Smooth muscle cell (in vitro differentiated cells): ENCODE results near the gene TTC36. TPM values are rescaled to one million over a fixed set of nuclear protein-coding genes. Genes with fewer than 3 reads are reported as not detected.
A peak's percentile ranks its signal among the peaks of the same experiment; 100 is the strongest.
"Not testable (repeated sequence)": the region's sequence is repeated elsewhere in the genome, so short reads cannot be mapped to it uniquely, and the experiment has no call there.

ENCODE experiments used
- DNase-seq: peaks from one replicate; lab custom pipeline; 2025; ENCODE audit not compliant: unreplicated experiment; lab: John Stamatoyannopoulos, UW
- H2AFZ ChIP-seq: fragments of 200-600 bp; sonication (generic); 2 replicates; pipeline ENCODE4 v1.6.0; 2016; ENCODE audit warnings: antibody characterized with exemption, low read depth, mild to moderate bottlenecking
- H3F3A ChIP-seq: fragments of 200-600 bp; sonication (generic); 2 replicates; pipeline ENCODE4 v1.6.0; 2017; ENCODE audit warnings: antibody characterized with exemption, low read depth
- H3K27ac ChIP-seq: fragments of 200-600 bp; sonication (generic); 2 replicates; pipeline ENCODE4 v1.5.1; 2016; ENCODE audit warnings: low read depth, mild to moderate bottlenecking
- H3K27me3 ChIP-seq: fragments of 200-600 bp; sonication (generic); 2 replicates; pipeline ENCODE4 v1.6.1; 2016; ENCODE audit warnings: low read depth, mild to moderate bottlenecking
- H3K36me3 ChIP-seq: fragments of 200-600 bp; sonication (generic); 2 replicates; pipeline ENCODE4 v1.5.1; 2016; ENCODE audit warnings: low read depth
- H3K4me1 ChIP-seq: fragments of 200-600 bp; sonication (generic); 2 replicates; pipeline ENCODE4 v1.5.1; 2016; ENCODE audit warnings: low read depth
- H3K4me2 ChIP-seq: fragments of 200-600 bp; sonication (generic); 2 replicates; pipeline ENCODE4 v1.6.0; 2016; ENCODE audit warnings: mild to moderate bottlenecking
- H3K4me3 ChIP-seq: fragments of 200-600 bp; sonication (generic); 2 replicates; pipeline ENCODE4 v1.5.1; 2016; ENCODE audit warnings: mild to moderate bottlenecking
- H3K79me2 ChIP-seq: fragments of 200-600 bp; sonication (generic); 2 replicates; pipeline ENCODE4 v1.6.0; 2016; ENCODE audit warnings: low read depth, mild to moderate bottlenecking
- H3K9ac ChIP-seq: fragments of 200-600 bp; sonication (generic); 2 replicates; pipeline ENCODE4 v1.6.0; 2016; ENCODE audit warnings: low read depth
- H3K9me3 ChIP-seq: fragments of 200-600 bp; sonication (generic); replicated peaks from 2 replicates; pipeline ENCODE4 v1.5.1; 2016; ENCODE audit warnings: low read depth
- H4K20me1 ChIP-seq: fragments of 200-600 bp; sonication (generic); 2 replicates; pipeline ENCODE4 v1.6.0; 2016; ENCODE audit warnings: low read depth
- WGBS: methylation state at CpG from one replicate; pipeline ENCODE4 v1.1.7; 2016; ENCODE audit warnings: low lambda C conversion rate; 5-methylcytosine and 5-hydroxymethylcytosine counted together
- polyA plus RNA-seq: library from polyadenylated mRNA; unstranded; fragments of >200 nt; fragmentation: Nextera tagmentation; extraction: Ambion mirVana; gene quantifications from 2 replicates; pipeline ENCODE4 v1.2.1, GENCODE V29; 2016
- total RNA-seq: library from RNA; depleted of rRNA; stranded (reverse); fragments of >200 nt; gene quantifications from 2 replicates; pipeline ENCODE4 v1.2.3, GENCODE V29; 2014
- TF ChIP-seq, protein P1 (sequence below): fragments of 200-600 bp; sonication (generic); IDR thresholded peaks from 2 replicates; pipeline ENCODE4 v1.5.1; 2017; ENCODE audit warnings: borderline replicate concordance, mild to moderate bottlenecking, antibody characterized with exemption; ENCODE audit not compliant: insufficient read depth, poor library complexity, severe bottlenecking

Gene TTC36
- total and polyA plus RNA-seq, 2 experiments from 2014 or later = 0.31 TPM; not detected in 1

DNA sequence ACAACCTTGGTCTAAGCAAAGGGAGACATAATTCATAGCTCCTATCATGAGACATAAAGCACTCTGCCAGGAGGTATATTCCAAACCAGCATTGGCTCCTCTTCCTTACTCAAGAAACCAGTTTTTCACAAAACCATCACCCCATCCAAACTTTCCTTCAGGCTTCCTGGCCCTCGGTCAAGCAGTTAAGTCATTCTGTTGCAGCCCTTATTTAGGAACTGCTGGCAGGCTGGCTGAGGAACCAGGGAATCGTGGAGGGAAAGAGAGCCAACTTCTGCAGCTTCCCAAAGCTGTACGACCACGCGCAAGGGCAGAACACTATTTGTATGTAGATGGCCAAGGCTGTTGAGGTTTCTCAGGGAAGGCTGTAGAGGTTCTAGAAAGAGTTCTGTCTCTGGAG is 37.8 kb downstream of the TTC36 start:
- Histone ChIP-seq H2AFZ (no peak overlapping the region), H4K20me1 (no peaks in the 10 kb centered on the region), H3K9me3 (no peaks in the 10 kb centered on the region), H3K27ac (no peak overlapping the region), H3K36me3 (no peaks in the 10 kb centered on the region), H3K4me3 (no peak overlapping the region), H3K4me2 (peak overlapping the region; percentile 94), H3K27me3 (no peaks in the 10 kb centered on the region), H3K4me1 (no peaks in the 10 kb centered on the region), H3F3A (no peaks in the 10 kb centered on the region), H3K9ac (peak overlapping the region; percentile 95), H3K79me2 (no peaks in the 10 kb centered on the region)
- DNase-seq = no peak
- TF ChIP-seq, protein P1, sequence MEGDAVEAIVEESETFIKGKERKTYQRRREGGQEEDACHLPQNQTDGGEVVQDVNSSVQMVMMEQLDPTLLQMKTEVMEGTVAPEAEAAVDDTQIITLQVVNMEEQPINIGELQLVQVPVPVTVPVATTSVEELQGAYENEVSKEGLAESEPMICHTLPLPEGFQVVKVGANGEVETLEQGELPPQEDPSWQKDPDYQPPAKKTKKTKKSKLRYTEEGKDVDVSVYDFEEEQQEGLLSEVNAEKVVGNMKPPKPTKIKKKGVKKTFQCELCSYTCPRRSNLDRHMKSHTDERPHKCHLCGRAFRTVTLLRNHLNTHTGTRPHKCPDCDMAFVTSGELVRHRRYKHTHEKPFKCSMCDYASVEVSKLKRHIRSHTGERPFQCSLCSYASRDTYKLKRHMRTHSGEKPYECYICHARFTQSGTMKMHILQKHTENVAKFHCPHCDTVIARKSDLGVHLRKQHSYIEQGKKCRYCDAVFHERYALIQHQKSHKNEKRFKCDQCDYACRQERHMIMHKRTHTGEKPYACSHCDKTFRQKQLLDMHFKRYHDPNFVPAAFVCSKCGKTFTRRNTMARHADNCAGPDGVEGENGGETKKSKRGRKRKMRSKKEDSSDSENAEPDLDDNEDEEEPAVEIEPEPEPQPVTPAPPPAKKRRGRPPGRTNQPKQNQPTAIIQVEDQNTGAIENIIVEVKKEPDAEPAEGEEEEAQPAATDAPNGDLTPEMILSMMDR = no peak
- WGBS = 88% methylated on average over 5 of the region's 5 CpGs

DNA sequence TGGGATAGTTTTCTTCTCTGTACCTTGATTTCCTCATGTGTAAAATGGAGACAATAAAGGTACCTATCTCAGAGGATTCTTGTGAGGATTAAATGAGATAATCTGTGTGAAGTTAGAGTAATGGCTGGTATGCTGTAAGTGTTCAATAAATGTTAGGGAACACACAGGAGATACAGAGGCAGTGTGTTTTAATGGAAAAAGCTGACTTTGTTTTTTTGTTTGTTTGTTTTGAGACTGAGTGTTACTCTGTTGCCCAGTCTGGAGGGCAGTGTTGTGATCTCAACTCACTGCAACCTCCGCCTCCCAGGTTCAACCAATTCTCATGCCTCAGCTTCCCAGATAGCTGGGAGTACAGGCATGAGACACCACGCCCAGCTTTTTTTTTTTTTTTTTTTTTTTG is 42.4 kb downstream of the TTC36 start:
- TF ChIP-seq, protein P1 = no peak
- DNase-seq = no peak
- Histone ChIP-seq H3K4me3 (no peak overlapping the region), H3K4me1 (peaks cover 13% of the 10 kb centered on the region), H3K27me3 (no peaks in the 10 kb centered on the region), H3F3A (no peaks in the 10 kb centered on the region), H2AFZ (no peak overlapping the region), H3K79me2 (peaks cover 36% of the 10 kb centered on the region), H3K36me3 (no peaks in the 10 kb centered on the region), H3K4me2 (no peak overlapping the region), H4K20me1 (peaks cover 16% of the 10 kb centered on the region), H3K27ac (no peak overlapping the region), H3K9ac (no peak overlapping the region), H3K9me3 (no peaks in the 10 kb centered on the region)
- WGBS = 84% methylated on average over 2 of the region's 2 CpGs

DNA sequence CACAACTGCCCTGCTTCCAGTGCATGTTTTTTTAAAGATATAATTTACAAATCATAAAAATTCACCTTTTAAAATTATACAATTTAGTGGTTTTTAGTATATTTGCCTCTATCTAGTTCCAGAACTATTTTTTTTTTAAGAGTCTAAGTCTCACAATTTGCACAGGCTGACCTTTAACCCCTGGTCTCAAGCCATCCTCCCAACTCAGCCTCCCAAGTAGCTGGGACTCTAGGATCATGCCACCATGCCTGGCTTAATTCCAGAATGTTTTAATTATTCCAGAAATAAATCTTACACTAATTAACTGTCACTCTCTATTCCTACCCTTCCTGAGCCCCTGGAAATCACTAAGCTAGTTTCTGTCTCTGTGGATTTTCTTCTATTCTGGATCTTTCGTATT is 43.5 kb downstream of the TTC36 start:
- H3K9ac ChIP-seq = no peak overlapping the region
- H3K36me3 ChIP-seq = no peaks in the 10 kb centered on the region
- TF ChIP-seq, protein P1 = no peak
- H4K20me1 ChIP-seq = peaks cover 27% of the 10 kb centered on the region
- WGBS = 97% methylated on average over 1 of the region's 1 CpG
- H3K4me1 ChIP-seq = peaks cover 24% of the 10 kb centered on the region
- H3F3A ChIP-seq = no peaks in the 10 kb centered on the region
- no peak overlapping the region for H3K4me3 ChIP-seq
- H2AFZ ChIP-seq = no peak overlapping the region
- H3K9me3 ChIP-seq = no peaks in the 10 kb centered on the region
- no peak overlapping the region for H3K27ac ChIP-seq
- peaks cover 47% of the 10 kb centered on the region for H3K79me2 ChIP-seq
- no peak for DNase-seq
- no peak overlapping the region for H3K4me2 ChIP-seq
- no peaks in the 10 kb centered on the region for H3K27me3 ChIP-seq

DNA sequence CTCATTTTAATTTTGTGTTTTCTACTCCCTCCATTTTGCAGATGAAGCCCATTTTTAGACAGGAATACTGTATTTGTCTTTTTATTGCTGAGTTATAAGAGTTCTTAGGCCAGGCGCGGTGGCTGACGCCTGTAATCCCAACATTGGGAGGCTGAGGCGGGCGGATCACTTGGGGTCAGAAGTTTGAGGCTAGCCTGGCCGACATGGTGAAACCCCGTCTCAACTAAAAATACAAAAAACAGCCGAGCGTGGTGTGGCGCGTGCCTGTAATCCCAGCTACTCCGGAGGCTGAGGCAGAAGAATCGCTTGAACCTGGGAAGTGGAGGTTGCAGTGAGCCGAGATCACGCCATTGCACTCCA is 44.4 kb downstream of the TTC36 start:
- H4K20me1 ChIP-seq = peaks cover 36% of the 10 kb centered on the region
- H3K9ac ChIP-seq = peak overlapping the region; percentile 100
- H3K36me3 ChIP-seq, H3K9me3 ChIP-seq, H3K27me3 ChIP-seq, H3F3A ChIP-seq: not testable (repeated sequence)
- peak overlapping the region; percentile 97 for H3K4me3 ChIP-seq
- H2AFZ ChIP-seq = peak overlapping the region; percentile 63
- peaks cover 27% of the 10 kb centered on the region for H3K4me1 ChIP-seq
- WGBS = 14% methylated on average over 15 of the region's 15 CpGs
- H3K79me2 ChIP-seq = peaks cover 56% of the 10 kb centered on the region
- peak; percentile 6 for DNase-seq
- peak overlapping the region; percentile 99 for H3K27ac ChIP-seq
- H3K4me2 ChIP-seq = peak overlapping the region; percentile 95
